ENCODE data around the gene CNTNAP2.

- TF ChIP-seq CTCF (conservative IDR thresholded peaks at IDR 0.05 in 1 of 2, IDR thresholded peaks at IDR 0.05 in 1 of 2; ENCODE audit: low read depth in 1 of 2, low read length in 2 of 2) (no peak), EZH2 (IDR thresholded peaks at IDR 0.05; ENCODE audit: low read length, missing control alignments) (no peak)
These were observed 2030.8 kb downstream of the CNTNAP2 start for GRCh38 chr7:148147438-148147837.

All from fibroblast of lung (primary cell).